ENCODE measurements around the gene STIM1.

Gene STIM1

GRCh38 chr11:3989276-3989920, 133.9 kb downstream of the STIM1 start:
- no peak overlapping the region for H3K4me3 ChIP-seq (ENCODE audit: low read length)
- TF ChIP-seq CTCF (IDR thresholded peaks at IDR 0.05; ENCODE audit: low read depth, low read length, poor library complexity, severe bottlenecking), result no peak
- no peaks in the 10 kb centered on the region for H3K27me3 ChIP-seq (ENCODE audit: control insufficient read depth, low read length)
- no peaks in the 10 kb centered on the region for H3K9me2 ChIP-seq (replicated peaks; ENCODE audit: control insufficient read depth, low read length)
- H3F3A ChIP-seq (ENCODE audit: control insufficient read depth, insufficient read depth), result no peaks in the 10 kb centered on the region
- no peaks in the 10 kb centered on the region for H3K79me2 ChIP-seq (ENCODE audit: control insufficient read depth, low read length)
- H3K36me3 ChIP-seq (ENCODE audit: control insufficient read depth, low read length), result no peaks in the 10 kb centered on the region
- no peak overlapping the region for H3K27ac ChIP-seq (ENCODE audit: low read depth, low read length)
- no peaks in the 10 kb centered on the region for H4K20me1 ChIP-seq (ENCODE audit: control insufficient read depth, insufficient read depth, low read depth, low read length)
- H3K4me2 ChIP-seq (ENCODE audit: low read length), result no peak overlapping the region
- H3K9me3 ChIP-seq (ENCODE audit: control insufficient read depth, insufficient read depth, low read length), result no peaks in the 10 kb centered on the region
- peaks cover 7% of the 10 kb centered on the region for H3K4me1 ChIP-seq (ENCODE audit: control insufficient read depth, low read length)

GRCh38 chr11:3989921-3990290, 134.4 kb downstream of the STIM1 start:
- Histone ChIP-seq H3K27ac (ENCODE audit: low read depth, low read length) (no peak overlapping the region), H3K79me2 (ENCODE audit: control insufficient read depth, low read length) (no peaks in the 10 kb centered on the region), H3K27me3 (ENCODE audit: control insufficient read depth, low read length) (no peaks in the 10 kb centered on the region), H3K9me3 (ENCODE audit: control insufficient read depth, insufficient read depth, low read length) (no peaks in the 10 kb centered on the region), H4K20me1 (ENCODE audit: control insufficient read depth, insufficient read depth, low read depth, low read length) (no peaks in the 10 kb centered on the region), H3K36me3 (ENCODE audit: control insufficient read depth, low read length) (no peaks in the 10 kb centered on the region), H3K4me3 (ENCODE audit: low read length) (no peak overlapping the region), H3K9me2 (replicated peaks; ENCODE audit: control insufficient read depth, low read length) (no peaks in the 10 kb centered on the region), H3K4me1 (ENCODE audit: control insufficient read depth, low read length) (peaks cover 4% of the 10 kb centered on the region), H3K4me2 (ENCODE audit: low read length) (no peak overlapping the region), H3F3A (ENCODE audit: control insufficient read depth, insufficient read depth) (no peaks in the 10 kb centered on the region)
- TF ChIP-seq CTCF (IDR thresholded peaks at IDR 0.05; ENCODE audit: low read depth, low read length, poor library complexity, severe bottlenecking) (no peak), EZH2phosphoT487 (IDR thresholded peaks at IDR 0.05; ENCODE audit: borderline replicate concordance, low read length) (no peak)

- H3K9me3 ChIP-seq (ENCODE audit: control insufficient read depth, insufficient read depth, low read length), result no peaks in the 10 kb centered on the region
These were observed 134.9 kb downstream of the STIM1 start for GRCh38 chr11:3990406-3990805.

More at GRCh38 chr11:3990406-3990805, 134.9 kb downstream of the STIM1 start:
- no peak overlapping the region for H3K4me3 ChIP-seq (ENCODE audit: low read length)
- H3K4me2 ChIP-seq (ENCODE audit: low read length), result no peak overlapping the region
- H3F3A ChIP-seq (ENCODE audit: control insufficient read depth, insufficient read depth), result no peaks in the 10 kb centered on the region
- H3K36me3 ChIP-seq (ENCODE audit: control insufficient read depth, low read length), result no peaks in the 10 kb centered on the region
- no peak overlapping the region for H3K27ac ChIP-seq (ENCODE audit: low read depth, low read length)
- no peak for TF ChIP-seq CTCF (IDR thresholded peaks at IDR 0.05; ENCODE audit: low read depth, low read length, poor library complexity, severe bottlenecking)
- TF ChIP-seq EZH2phosphoT487 (IDR thresholded peaks at IDR 0.05; ENCODE audit: borderline replicate concordance, low read length), result no peak
- no peaks in the 10 kb centered on the region for H3K9me2 ChIP-seq (replicated peaks; ENCODE audit: control insufficient read depth, low read length)
- H3K27me3 ChIP-seq (ENCODE audit: control insufficient read depth, low read length), result no peaks in the 10 kb centered on the region
- H4K20me1 ChIP-seq (ENCODE audit: control insufficient read depth, insufficient read depth, low read depth, low read length), result no peaks in the 10 kb centered on the region
- H3K79me2 ChIP-seq (ENCODE audit: control insufficient read depth, low read length), result no peaks in the 10 kb centered on the region
- peaks cover 2% of the 10 kb centered on the region for H3K4me1 ChIP-seq (ENCODE audit: control insufficient read depth, low read length)
